HCT116 (cell line): ENCODE data around the gene LUC7L. TPM values are rescaled to one million over a fixed set of nuclear protein-coding genes. Genes with fewer than 3 reads are reported as not detected.
"Not testable (repeated sequence)": the region's sequence is repeated elsewhere in the genome, so short reads cannot be mapped to it uniquely, and the experiment has no call there.

Experiments used
- ATAC-seq: fragments of 200-7000 bp; cut with Tn5 transposase; 2 replicates; pipeline ENCODE4 v1.9.1; 2020; ENCODE audit warnings: mild to moderate bottlenecking, moderate library complexity
- BruUV-seq: library from RNA; stranded (reverse); fragments of 400-500 nt; replicated peaks from 2 replicates; lab custom pipeline; 2021; lab: Mats Ljungman, UMichigan
- CTCF ChIA-PET: fragments of 300-600 bp; sonication (Branson Sonifier 250); formaldehyde crosslinking; loops from one replicate; lab custom pipeline; 2021; ENCODE audit warnings: antibody characterized with exemption; lab: Charles Lee
- POLR2A ChIA-PET: fragments of 300-600, 350-600 bp; sonication (Branson Sonifier 250); formaldehyde crosslinking; loops from one replicate; lab custom pipeline; 2021; ENCODE audit warnings: antibody characterized with exemption; lab: Charles Lee
- RAD21 ChIA-PET, 2 experiments: fragments of 300-600 bp; sonication (Branson Sonifier 250); formaldehyde crosslinking; loops; one replicate each; lab custom pipeline; 2023; ENCODE audit warnings: low total read pairs in 2 of 2; ENCODE audit not compliant: uncharacterized antibody in 2 of 2, unreplicated experiment in 2 of 2, low non-redundant PET in 1 of 2; lab: Charles Lee
- DNase-seq: peaks from one replicate; pipeline ENCODE4 v3.0.0-alpha.2; 2010; ENCODE audit warnings: low read depth, low spot score
- H2AFZ ChIP-seq: fragments of 200-600 bp; shearing (Covaris generic), sonication (generic); 2 replicates; pipeline ENCODE4 v1.6.1; 2017; ENCODE audit warnings: low read depth, mixed run types, mixed read lengths, antibody characterized with exemption, low read length; ENCODE audit not compliant: poor library complexity, severe bottlenecking
- H3K27ac ChIP-seq: 2 replicates; pipeline ENCODE4 v1.5.1; 2012; ENCODE audit warnings: low read depth, low read length
- H3K27me3 ChIP-seq: fragments of 200-600 bp; sonication (generic); 2 replicates; pipeline ENCODE4 v1.6.1; 2016; ENCODE audit warnings: mixed run types, low read length, mixed read lengths; ENCODE audit not compliant: insufficient read depth
- H3K36me3 ChIP-seq, 2 experiments: fragments of 200-500 bp in 1 of 2; fragments of 200-600 bp in 1 of 2; sonication (Bioruptor generic) in 1 of 2; sonication (generic) in 1 of 2; 2 replicates each; pipeline versions ENCODE4 v1.5.1 to v1.6.1; 2014 to 2016; ENCODE audit warnings: low read length in 2 of 2, inconsistent platforms in 1 of 2, mixed read lengths in 1 of 2, mixed run types in 1 of 2; ENCODE audit not compliant: insufficient read depth in 2 of 2, control insufficient read depth in 1 of 2
- H3K4me1 ChIP-seq, 2 experiments: fragments of 200-600 bp in 1 of 2; sonication (generic) in 1 of 2; 2 replicates each; pipeline versions ENCODE4 v1.5.1 to v1.6.1; 2012 to 2017; ENCODE audit warnings: low read length in 2 of 2, inconsistent platforms in 1 of 2, mild to moderate bottlenecking in 1 of 2, mixed read lengths in 1 of 2, mixed run types in 1 of 2, moderate library complexity in 1 of 2; ENCODE audit not compliant: insufficient read depth in 2 of 2, control insufficient read depth in 1 of 2
- H3K4me2 ChIP-seq: fragments of 200-600 bp; sonication (generic); 2 replicates; pipeline ENCODE4 v1.6.1; 2017; ENCODE audit warnings: mixed run types, low read length, mixed read lengths
- H3K4me3 ChIP-seq, 2 experiments: fragments of 200-600 bp in 1 of 2; sonication (generic) in 1 of 2; replicated peaks in 1 of 2; 2 replicates each; pipeline ENCODE4 v1.5.1; 2011 to 2016; ENCODE audit warnings: low read length in 2 of 2, control low read depth in 1 of 2, low read depth in 1 of 2, mild to moderate bottlenecking in 1 of 2, mixed read lengths in 1 of 2, mixed run types in 1 of 2
- H3K79me2 ChIP-seq: fragments of 200-600 bp; sonication (generic); 2 replicates; pipeline ENCODE4 v1.6.1; 2017; ENCODE audit warnings: mild to moderate bottlenecking, mixed run types, low read length, moderate library complexity, mixed read lengths; ENCODE audit not compliant: insufficient read depth
- H3K9ac ChIP-seq: fragments of 200-600 bp; sonication (generic); 2 replicates; pipeline ENCODE4 v1.6.1; 2016; ENCODE audit warnings: low read length, mixed read lengths
- H3K9me2 ChIP-seq: fragments of 200-600 bp; sonication (generic), shearing (Covaris generic); 2 replicates; pipeline ENCODE4 v1.6.1; 2017; ENCODE audit warnings: mixed run types, mild to moderate bottlenecking, moderate library complexity; ENCODE audit not compliant: insufficient read depth
- H3K9me3 ChIP-seq, 2 experiments: fragments of 200-500 bp in 1 of 2; fragments of 200-600 bp in 1 of 2; sonication (Bioruptor generic) in 1 of 2; sonication (generic) in 1 of 2; 2 replicates each; pipeline ENCODE4 v1.6.1; 2014 to 2017; ENCODE audit warnings: low read length in 2 of 2, mixed read lengths in 2 of 2, inconsistent platforms in 1 of 2, low read depth in 1 of 2, mild to moderate bottlenecking in 1 of 2, mixed run types in 1 of 2, moderate library complexity in 1 of 2; ENCODE audit not compliant: control insufficient read depth in 1 of 2, insufficient read depth in 1 of 2
- H4K20me1 ChIP-seq: fragments of 200-600 bp; sonication (generic), shearing (Covaris generic); 2 replicates; pipeline ENCODE4 v1.6.1; 2017; ENCODE audit warnings: mixed run types, mild to moderate bottlenecking, moderate library complexity; ENCODE audit not compliant: insufficient read depth
- CBX3 ChIP-seq: IDR thresholded peaks from 2 replicates; pipeline ENCODE4 v1.6.1; 2012; ENCODE audit warnings: low read depth
- EGR1 ChIP-seq: IDR thresholded peaks from 2 replicates; pipeline ENCODE4 v1.6.1; 2012; ENCODE audit warnings: low read depth
- EZH2phosphoT487 ChIP-seq: fragments of 200-600 bp; IDR thresholded peaks from 2 replicates; pipeline ENCODE4 v1.6.1; 2018; ENCODE audit warnings: antibody characterized with exemption, borderline replicate concordance
- POLR2A ChIP-seq: IDR thresholded peaks from 2 replicates; pipeline ENCODE4 v1.7.0; 2011; ENCODE audit warnings: borderline replicate concordance; ENCODE audit not compliant: insufficient read depth, insufficient read length; ENCODE audit errors: extremely low read depth
- POLR2AphosphoS5 ChIP-seq: IDR thresholded peaks from 2 replicates; pipeline ENCODE4 v1.6.1; 2011; ENCODE audit warnings: mild to moderate bottlenecking, low read depth, low read length, moderate library complexity
- SRF ChIP-seq: IDR thresholded peaks from 2 replicates; pipeline ENCODE4 v1.6.1; 2012; ENCODE audit warnings: low read depth
- intact Hi-C: fragments of 100-400 bp; cut with micrococcal nuclease; formaldehyde crosslinking; loops from 2 replicates; pipeline ENCODE4 v1.10.0; 2022
- total RNA-seq: library from RNA; stranded (reverse); gene quantifications from one replicate; pipeline ENCODE4 v1.2.1, GENCODE V29; 2021; ENCODE audit not compliant: unreplicated experiment
- TF ChIP-seq, protein P1 (sequence below): IDR thresholded peaks from 2 replicates; pipeline ENCODE4 v1.6.1; 2011; ENCODE audit warnings: mild to moderate bottlenecking, low read length, moderate library complexity; ENCODE audit not compliant: insufficient replicate concordance; ENCODE audit errors: extremely low read depth
- TF ChIP-seq, protein P2 (sequence below), 3 experiments: fragments of 200-600 bp in 1 of 3; sonication (generic) in 1 of 3; IDR thresholded peaks in 2 of 3; conservative IDR thresholded peaks in 1 of 3; 2 replicates each; pipeline ENCODE4 v1.5.1; 2012 to 2017; ENCODE audit warnings: low read depth in 2 of 3, low read length in 2 of 3, antibody characterized with exemption in 1 of 3, borderline replicate concordance in 1 of 3, control low read depth in 1 of 3, mild to moderate bottlenecking in 1 of 3, mixed read lengths in 1 of 3, mixed run types in 1 of 3, moderate library complexity in 1 of 3; ENCODE audit not compliant: insufficient read depth in 1 of 3

LUC7L gene
- total RNA-seq, 1 experiment from 2014 or later = 50.5 TPM

DNA sequence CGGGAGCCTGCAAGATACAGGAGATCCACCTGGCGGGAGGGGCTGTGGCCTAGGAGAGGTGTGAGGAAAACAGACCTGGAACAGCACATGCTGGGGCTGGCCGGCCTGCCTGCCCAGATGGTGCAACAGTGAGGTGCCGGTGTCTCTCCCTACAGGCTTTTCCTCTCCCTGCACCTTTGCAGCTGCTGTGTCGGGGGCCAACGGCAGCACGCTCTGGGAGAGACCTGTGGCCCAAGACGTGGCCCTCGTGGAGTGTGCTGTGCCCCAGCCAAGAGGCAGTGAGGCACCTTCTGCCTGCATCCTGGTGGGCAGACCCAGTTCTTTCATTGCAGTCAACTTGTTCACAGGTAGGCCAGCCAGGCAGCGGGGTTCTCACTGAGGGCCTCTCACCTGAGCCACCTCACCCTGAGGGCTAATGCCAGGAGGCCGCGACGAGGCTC, 30.6 kb upstream of the LUC7L start:
- no peaks in the 10 kb centered on the region for H3K27me3 ChIP-seq
- H3K9me2 ChIP-seq = no peaks in the 10 kb centered on the region
- H3K27ac ChIP-seq = no peak overlapping the region
- no peak overlapping the region for H3K4me3 ChIP-seq
- RAD21 ChIA-PET = no interaction called here
- H4K20me1 ChIP-seq = no peaks in the 10 kb centered on the region
- no peaks in the 10 kb centered on the region for H3K9me3 ChIP-seq
- POLR2A ChIA-PET = no interaction called here
- no peak overlapping the region for H3K4me2 ChIP-seq
- BruUV-seq = no TSS peak
- no peaks in the 10 kb centered on the region for H3K4me1 ChIP-seq
- H2AFZ ChIP-seq = no peak overlapping the region
- no peak overlapping the region for H3K9ac ChIP-seq
- no peaks in the 10 kb centered on the region for H3K36me3 ChIP-seq
- no peaks in the 10 kb centered on the region for H3K79me2 ChIP-seq
- CTCF ChIA-PET = no interaction called here
- intact Hi-C loops = no loop called here
- DNase-seq = no peak
- TF ChIP-seq, protein P1, sequence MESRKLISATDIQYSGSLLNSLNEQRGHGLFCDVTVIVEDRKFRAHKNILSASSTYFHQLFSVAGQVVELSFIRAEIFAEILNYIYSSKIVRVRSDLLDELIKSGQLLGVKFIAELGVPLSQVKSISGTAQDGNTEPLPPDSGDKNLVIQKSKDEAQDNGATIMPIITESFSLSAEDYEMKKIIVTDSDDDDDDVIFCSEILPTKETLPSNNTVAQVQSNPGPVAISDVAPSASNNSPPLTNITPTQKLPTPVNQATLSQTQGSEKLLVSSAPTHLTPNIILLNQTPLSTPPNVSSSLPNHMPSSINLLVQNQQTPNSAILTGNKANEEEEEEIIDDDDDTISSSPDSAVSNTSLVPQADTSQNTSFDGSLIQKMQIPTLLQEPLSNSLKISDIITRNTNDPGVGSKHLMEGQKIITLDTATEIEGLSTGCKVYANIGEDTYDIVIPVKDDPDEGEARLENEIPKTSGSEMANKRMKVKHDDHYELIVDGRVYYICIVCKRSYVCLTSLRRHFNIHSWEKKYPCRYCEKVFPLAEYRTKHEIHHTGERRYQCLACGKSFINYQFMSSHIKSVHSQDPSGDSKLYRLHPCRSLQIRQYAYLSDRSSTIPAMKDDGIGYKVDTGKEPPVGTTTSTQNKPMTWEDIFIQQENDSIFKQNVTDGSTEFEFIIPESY = no peak
- no peak for ATAC-seq

DNA sequence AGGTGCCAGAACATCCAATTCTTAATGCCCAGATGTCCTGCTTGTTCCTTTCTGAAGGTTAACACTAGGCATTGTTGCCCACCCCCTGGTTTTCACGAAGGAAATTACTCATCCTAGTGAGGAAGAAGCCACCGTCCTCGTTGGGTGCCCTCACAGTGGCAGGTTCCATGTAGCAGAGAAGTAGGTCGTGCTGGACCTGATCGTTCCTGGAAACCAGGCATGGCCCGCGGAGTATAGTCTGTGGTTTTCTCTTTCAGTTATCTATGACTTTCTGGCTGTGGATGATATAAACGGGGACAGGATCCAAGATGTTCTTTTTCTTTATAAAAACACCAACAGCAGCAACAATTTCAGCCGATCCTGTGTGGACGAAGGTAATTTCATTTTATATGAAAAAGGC, 30.0 kb upstream of the LUC7L start:
- intact Hi-C loops = no loop called here
- DNase-seq (no peak), ATAC-seq (no peak)
- H3K36me3 ChIP-seq = no peaks in the 10 kb centered on the region
- ChIA-PET CTCF (no interaction called here), POLR2A (no interaction called here), RAD21 (no interaction called here)
- no peaks in the 10 kb centered on the region for H3K27me3 ChIP-seq
- no TSS peak for BruUV-seq
- H3K79me2 ChIP-seq = no peaks in the 10 kb centered on the region
- no peak overlapping the region for H3K4me2 ChIP-seq
- no peak overlapping the region for H2AFZ ChIP-seq
- H3K4me3 ChIP-seq = no peak overlapping the region
- H3K4me1 ChIP-seq = no peaks in the 10 kb centered on the region
- no peak overlapping the region for H3K27ac ChIP-seq
- no peaks in the 10 kb centered on the region for H3K9me2 ChIP-seq
- no peaks in the 10 kb centered on the region for H4K20me1 ChIP-seq
- H3K9ac ChIP-seq = no peak overlapping the region
- TF ChIP-seq EZH2phosphoT487 (no peak), SRF (no peak), POLR2AphosphoS5 (no peak), EGR1 (no peak), POLR2A (no peak), CBX3 (no peak)
- TF ChIP-seq, protein P2, sequence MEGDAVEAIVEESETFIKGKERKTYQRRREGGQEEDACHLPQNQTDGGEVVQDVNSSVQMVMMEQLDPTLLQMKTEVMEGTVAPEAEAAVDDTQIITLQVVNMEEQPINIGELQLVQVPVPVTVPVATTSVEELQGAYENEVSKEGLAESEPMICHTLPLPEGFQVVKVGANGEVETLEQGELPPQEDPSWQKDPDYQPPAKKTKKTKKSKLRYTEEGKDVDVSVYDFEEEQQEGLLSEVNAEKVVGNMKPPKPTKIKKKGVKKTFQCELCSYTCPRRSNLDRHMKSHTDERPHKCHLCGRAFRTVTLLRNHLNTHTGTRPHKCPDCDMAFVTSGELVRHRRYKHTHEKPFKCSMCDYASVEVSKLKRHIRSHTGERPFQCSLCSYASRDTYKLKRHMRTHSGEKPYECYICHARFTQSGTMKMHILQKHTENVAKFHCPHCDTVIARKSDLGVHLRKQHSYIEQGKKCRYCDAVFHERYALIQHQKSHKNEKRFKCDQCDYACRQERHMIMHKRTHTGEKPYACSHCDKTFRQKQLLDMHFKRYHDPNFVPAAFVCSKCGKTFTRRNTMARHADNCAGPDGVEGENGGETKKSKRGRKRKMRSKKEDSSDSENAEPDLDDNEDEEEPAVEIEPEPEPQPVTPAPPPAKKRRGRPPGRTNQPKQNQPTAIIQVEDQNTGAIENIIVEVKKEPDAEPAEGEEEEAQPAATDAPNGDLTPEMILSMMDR (IDR thresholded peaks at IDR 0.05 in 2 of 3, conservative IDR thresholded peaks at IDR 0.05 in 1 of 3; ENCODE audit: borderline replicate concordance in 1 of 3, insufficient read depth in 1 of 3, low read depth in 2 of 3, low read length in 2 of 3) = no peak
- H3K9me3 ChIP-seq = no peaks in the 10 kb centered on the region

DNA sequence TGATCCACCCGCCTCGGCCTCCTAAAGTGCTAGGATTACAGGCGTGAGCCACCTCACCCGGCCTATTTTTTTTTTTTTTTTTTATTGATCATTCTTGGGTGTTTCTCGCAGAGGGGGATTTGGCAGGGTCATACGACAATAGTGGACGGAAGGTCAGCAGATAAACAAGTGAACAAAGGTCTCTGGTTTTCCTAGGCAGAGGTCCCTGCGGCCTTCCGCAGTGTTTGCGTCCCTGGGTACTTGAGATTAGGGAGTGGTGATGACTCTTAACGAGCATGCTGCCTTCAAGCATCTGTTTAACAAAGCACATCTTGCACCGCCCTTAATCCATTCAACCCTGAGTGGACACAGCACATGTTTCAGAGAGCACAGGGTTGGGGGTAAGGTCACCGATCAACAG, 28.8 kb upstream of the LUC7L start:
- H3K9me3 ChIP-seq, H3K4me3 ChIP-seq, H3K79me2 ChIP-seq, H3K9me2 ChIP-seq, H3K4me2 ChIP-seq, DNase-seq, CTCF ChIA-PET, BruUV-seq, POLR2A ChIA-PET, H2AFZ ChIP-seq, H3K27ac ChIP-seq, H3K4me1 ChIP-seq, intact Hi-C loops, H3K27me3 ChIP-seq, H3K9ac ChIP-seq, ATAC-seq, H4K20me1 ChIP-seq, H3K36me3 ChIP-seq, RAD21 ChIA-PET: not testable (repeated sequence)
